Thymus (tissue), 11 donors: ENCODE measurements around the gene KIRREL3. TPM values are rescaled to one million over a fixed set of nuclear protein-coding genes. Genes with fewer than 3 reads are reported as not detected.
"Not testable (repeated sequence)": the region's sequence is repeated elsewhere in the genome, so short reads cannot be mapped to it uniquely, and the experiment has no call there.

Experiments
- DNase-seq, 9 donors: peaks; one replicate each; pipeline ENCODE4 v3.0.0-alpha.2; 2013; ENCODE audit warnings: low spot score in 9 of 9, low read depth in 6 of 9, missing footprints in 1 of 9
- H3K27ac ChIP-seq, 2 donors: one replicate each; pipeline ENCODE4 v1.5.1; 2013; ENCODE audit warnings: control low read depth in 1 of 2, low read depth in 1 of 2, low read length in 1 of 2, mild to moderate bottlenecking in 1 of 2, moderate library complexity in 1 of 2
- H3K27me3 ChIP-seq, 2 donors: one replicate each; pipeline ENCODE4 v1.5.1; 2013; ENCODE audit warnings: low read length in 1 of 2; ENCODE audit not compliant: control insufficient read depth in 2 of 2, insufficient read depth in 1 of 2
- H3K36me3 ChIP-seq, 2 donors: one replicate each; pipeline ENCODE4 v1.5.1; 2013; ENCODE audit warnings: low read length in 1 of 2, mild to moderate bottlenecking in 1 of 2, moderate library complexity in 1 of 2; ENCODE audit not compliant: control insufficient read depth in 2 of 2, insufficient read depth in 2 of 2
- H3K4me1 ChIP-seq, 2 donors: one replicate each; pipeline ENCODE4 v1.5.1; 2013; ENCODE audit warnings: low read length in 2 of 2; ENCODE audit not compliant: control insufficient read depth in 2 of 2, insufficient read depth in 2 of 2
- H3K4me3 ChIP-seq, 2 donors: one replicate each; pipeline ENCODE4 v1.5.1; 2013; ENCODE audit warnings: low read length in 2 of 2, control low read depth in 1 of 2, mild to moderate bottlenecking in 1 of 2
- H3K9me3 ChIP-seq, 2 donors: one replicate each; pipeline ENCODE4 v1.5.1; 2013; ENCODE audit warnings: low read length in 1 of 2, mild to moderate bottlenecking in 1 of 2; ENCODE audit not compliant: control insufficient read depth in 2 of 2, insufficient read depth in 1 of 2
- WGBS: extraction: QIAGEN DNeasy Blood & Tissue Kit; methylation state at CpG from one replicate; pipeline ENCODE4 v1.1.7; 2013; 5-methylcytosine and 5-hydroxymethylcytosine counted together
- polyA plus RNA-seq: library from polyadenylated mRNA; stranded (reverse); fragments of 200-250 nt; gene quantifications from one replicate; pipeline ENCODE4 v1.2.3, GENCODE V29; 2013
- total RNA-seq: library from RNA; stranded (reverse); fragments of 120-200 nt; gene quantifications from one replicate; pipeline ENCODE4 v1.2.4, GENCODE V29; 2013
- donor health status: healthy.

Gene KIRREL3
- total and polyA plus RNA-seq, 2 donors = 0.09 to 0.14 TPM

DNA sequence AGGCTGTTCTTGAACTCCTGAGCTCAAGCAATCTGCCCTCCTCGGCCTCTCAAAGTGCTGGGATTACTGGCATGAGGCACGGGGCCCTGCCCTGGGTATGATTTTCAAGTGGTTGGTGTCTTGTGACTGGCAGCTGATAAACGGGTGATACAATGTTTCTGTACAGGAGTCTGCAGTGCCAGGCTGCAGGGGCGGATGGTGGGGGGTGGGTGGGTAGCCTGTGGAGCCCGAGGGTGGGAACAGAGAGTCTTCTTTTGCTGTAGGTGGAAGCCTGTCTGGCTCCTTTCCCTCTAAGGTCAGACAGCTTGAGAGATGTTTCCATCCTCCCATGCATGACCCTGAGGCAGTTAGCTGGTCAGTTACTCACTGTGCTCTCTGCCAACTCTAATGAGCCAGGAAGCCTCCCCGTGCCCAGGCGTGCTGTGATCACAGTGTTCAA lies 605.9 kb downstream of the KIRREL3 start:
- H3K27ac ChIP-seq, DNase-seq, H3K4me3 ChIP-seq, H3K36me3 ChIP-seq, H3K9me3 ChIP-seq, H3K27me3 ChIP-seq: not testable (repeated sequence)
- peaks cover 0 to 18% of the 10 kb centered on the region in 2 donors for H3K4me1 ChIP-seq
- WGBS = 80% methylated on average over 7 of the region's 7 CpGs

DNA sequence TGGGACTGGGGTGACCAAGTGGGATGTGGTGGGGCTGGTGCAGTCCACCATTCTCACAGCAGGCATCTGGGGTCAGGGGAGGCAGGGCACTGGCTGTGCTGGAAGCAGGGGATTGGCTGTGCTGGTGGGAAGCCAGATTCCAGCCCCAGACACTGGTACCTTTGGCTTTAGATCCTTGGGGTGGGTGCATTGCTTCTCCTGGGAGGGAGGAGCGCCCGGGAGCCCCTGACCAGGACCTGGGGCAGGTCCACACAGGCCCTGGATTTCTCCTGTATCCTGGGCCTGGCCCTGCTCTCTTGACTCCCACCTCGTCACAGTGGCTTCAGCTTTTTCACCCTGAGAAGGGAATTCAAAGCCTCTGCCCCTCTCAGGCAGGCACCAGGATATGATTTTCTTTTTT lies 606.5 kb downstream of the KIRREL3 start:
- DNase-seq = no peak
- no peak overlapping the region for H3K27ac ChIP-seq

DNA sequence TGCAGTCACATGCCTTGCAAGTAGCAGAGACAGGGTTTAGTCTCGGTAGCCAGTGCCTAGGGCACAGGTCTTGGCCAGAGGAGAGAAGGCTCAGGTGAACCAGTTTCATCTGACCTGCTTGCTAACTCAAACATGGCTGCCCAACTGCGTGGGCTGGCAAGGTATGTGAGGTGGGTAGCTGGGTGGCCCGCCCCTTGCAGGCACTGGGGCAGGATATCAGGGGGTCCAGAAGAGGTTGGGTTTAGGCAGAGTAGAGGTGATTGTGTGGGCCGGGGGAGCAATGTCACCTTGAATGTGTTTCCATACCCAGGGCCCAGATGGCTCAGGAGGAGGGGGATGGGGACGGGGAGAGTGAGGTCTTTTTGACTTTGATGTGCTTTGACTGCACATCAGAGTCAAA lies 607.4 kb downstream of the KIRREL3 start:
- Histone ChIP-seq H3K9me3 (no peaks in the 10 kb centered on the region), H3K4me1 (peaks cover 0 to 18% of the 10 kb centered on the region in 2 donors), H3K36me3 (no peaks in the 10 kb centered on the region), H3K27me3 (no peaks in the 10 kb centered on the region), H3K27ac (no peak overlapping the region), H3K4me3 (no peak overlapping the region)
- no peak for DNase-seq
- 76% methylated on average over 5 of the region's 5 CpGs for WGBS

More for the DNA sequence above, 606.5 kb downstream of the KIRREL3 start:
- WGBS = 91% methylated on average over 3 of the region's 3 CpGs
- no peaks in the 10 kb centered on the region for H3K36me3 ChIP-seq
- H3K4me3 ChIP-seq = no peak overlapping the region
- no peaks in the 10 kb centered on the region for H3K9me3 ChIP-seq
- H3K27me3 ChIP-seq = no peaks in the 10 kb centered on the region
- H3K4me1 ChIP-seq = peaks cover 0 to 18% of the 10 kb centered on the region in 2 donors

DNA sequence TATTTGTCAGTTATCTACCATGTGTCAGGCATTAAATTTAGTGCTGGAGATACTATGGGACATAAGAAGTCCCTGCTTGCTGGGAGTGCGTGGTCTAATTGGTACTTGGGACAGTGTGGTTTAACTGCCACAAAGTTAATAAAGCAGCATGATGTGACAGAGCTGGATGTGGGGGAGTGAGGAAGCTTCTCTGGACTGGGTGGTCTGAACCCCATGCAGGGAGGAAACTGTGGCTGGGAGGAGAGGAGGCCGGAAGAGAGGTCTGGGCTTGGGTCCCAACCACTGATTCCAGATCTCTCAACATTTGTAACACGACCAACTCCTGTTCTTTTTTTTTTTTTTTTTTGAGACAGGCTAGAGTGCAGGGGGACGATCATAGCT lies 607.9 kb downstream of the KIRREL3 start:
- WGBS = 20% methylated on average over 4 of the region's 4 CpGs

DNA sequence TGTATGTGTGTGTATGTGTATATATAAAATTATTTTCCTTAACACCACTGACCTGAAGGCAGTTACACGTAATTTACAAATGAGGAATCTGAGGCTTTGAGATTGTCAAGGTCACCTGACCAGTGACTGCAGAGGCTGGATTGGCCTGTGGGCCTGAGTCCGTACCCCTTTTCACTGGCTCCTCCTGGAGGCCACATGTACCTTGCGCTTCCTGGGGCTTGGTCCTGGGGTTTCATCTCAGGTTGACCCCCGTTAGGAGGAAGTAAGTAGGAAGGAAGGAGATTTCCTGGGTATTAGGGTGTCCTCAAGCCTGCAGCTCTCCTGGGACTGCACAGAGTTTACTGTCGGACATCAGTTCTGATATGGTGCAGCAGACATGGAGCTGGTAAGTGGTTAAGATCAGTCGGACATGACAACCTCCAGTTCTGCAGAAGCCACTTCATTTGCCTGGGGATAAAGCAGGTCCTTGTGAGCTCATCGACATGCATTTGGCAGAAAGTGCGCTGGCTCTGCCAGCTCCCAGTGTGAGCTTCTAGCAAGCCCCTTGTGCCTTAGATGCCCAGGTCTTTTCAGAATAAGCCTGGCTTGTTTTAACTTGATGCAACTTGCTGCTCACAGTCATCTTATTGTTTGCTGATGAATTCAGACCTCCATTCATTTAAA lies 608.5 kb downstream of the KIRREL3 start:
- no peaks in the 10 kb centered on the region for H3K9me3 ChIP-seq
- 60% methylated on average over 8 of the region's 8 CpGs for WGBS
- H3K36me3 ChIP-seq = no peaks in the 10 kb centered on the region
- H3K27ac ChIP-seq = no peak overlapping the region
- DNase-seq = no peak
- peaks cover 0 to 20% of the 10 kb centered on the region in 2 donors for H3K4me1 ChIP-seq
- no peaks in the 10 kb centered on the region for H3K27me3 ChIP-seq
- H3K4me3 ChIP-seq = no peak overlapping the region

More for the DNA sequence above, 607.9 kb downstream of the KIRREL3 start:
- no peak overlapping the region for H3K4me3 ChIP-seq
- H3K4me1 ChIP-seq = peaks cover 0 to 18% of the 10 kb centered on the region in 2 donors
- no peaks in the 10 kb centered on the region for H3K27me3 ChIP-seq
- no peaks in the 10 kb centered on the region for H3K36me3 ChIP-seq
- H3K9me3 ChIP-seq = no peaks in the 10 kb centered on the region
- DNase-seq = no peak
- no peak overlapping the region for H3K27ac ChIP-seq

DNA sequence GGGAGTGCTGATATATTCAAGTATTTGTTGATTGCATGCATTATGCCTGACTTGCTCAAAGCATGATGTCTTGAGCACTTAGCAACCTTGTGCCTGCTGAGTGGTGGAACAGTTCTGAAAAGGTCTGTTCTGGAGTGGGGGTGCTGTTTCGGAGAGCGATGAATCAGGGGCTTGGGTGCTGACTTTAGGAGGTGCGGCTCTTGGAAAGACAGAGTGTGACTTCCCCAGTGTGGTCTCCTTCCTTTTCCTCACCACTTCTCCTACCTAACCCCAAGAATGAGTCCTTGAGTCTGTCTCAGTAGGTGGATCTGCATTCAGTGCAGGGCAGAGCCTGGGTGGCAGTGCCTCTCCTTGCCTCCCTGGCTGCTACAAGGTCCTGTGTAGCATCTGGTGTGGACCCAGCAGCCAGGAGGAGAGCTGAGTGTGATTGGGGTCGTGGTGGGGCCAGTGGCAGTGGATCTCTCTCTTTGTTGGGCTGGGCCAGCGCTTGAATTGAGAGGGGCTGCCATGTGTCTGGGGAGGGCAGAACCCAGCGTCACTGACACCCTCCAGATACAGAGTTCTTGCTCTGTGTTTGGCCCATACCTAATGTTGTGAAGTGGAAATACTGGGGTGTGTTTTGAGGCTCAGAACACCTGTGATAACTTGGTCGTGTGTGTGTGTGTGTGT lies 609.1 kb downstream of the KIRREL3 start:
- Histone ChIP-seq H3K4me3 (no peak overlapping the region), H3K9me3 (no peaks in the 10 kb centered on the region), H3K27ac (no peak overlapping the region), H3K36me3 (no peaks in the 10 kb centered on the region), H3K4me1 (peaks cover 0 to 26% of the 10 kb centered on the region in 2 donors), H3K27me3 (no peaks in the 10 kb centered on the region)
- WGBS = 74% methylated on average over 7 of the region's 7 CpGs
- DNase-seq = no peak

DNA sequence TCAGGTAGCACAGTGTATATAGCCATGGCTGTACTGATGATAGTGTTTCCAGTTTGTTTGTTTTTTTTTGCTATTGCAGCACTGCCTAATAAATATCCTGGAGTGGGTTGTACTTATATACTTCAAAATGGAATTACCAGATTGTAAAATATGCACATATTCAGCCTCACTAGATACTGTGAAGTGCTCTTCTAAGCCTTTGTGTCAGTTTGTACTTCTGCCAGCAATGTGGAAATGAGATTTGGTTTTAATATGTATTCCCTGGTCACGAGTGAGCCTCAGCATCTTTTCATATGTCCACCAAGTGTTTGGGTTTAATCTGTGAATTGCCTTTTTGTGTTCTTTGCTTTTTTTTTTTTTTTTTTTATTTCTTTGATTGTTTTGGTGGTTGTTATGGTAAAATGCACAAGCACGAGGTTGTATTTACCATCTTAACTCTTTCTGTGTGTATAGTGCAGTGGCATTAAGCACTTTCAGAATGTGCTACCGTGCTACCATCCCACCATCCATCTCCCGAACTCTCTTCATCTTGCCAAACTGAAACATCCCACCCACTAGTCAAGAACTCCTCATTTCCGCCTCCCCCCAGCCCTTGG lies 610.2 kb downstream of the KIRREL3 start:
- Histone ChIP-seq H3K4me1 (peaks cover 0 to 31% of the 10 kb centered on the region in 2 donors), H3K27me3 (no peaks in the 10 kb centered on the region), H3K36me3 (no peaks in the 10 kb centered on the region), H3K4me3 (no peak overlapping the region), H3K9me3 (no peaks in the 10 kb centered on the region), H3K27ac (no peak overlapping the region)
- no peak for DNase-seq
- 83% methylated on average over 5 of the region's 5 CpGs for WGBS

DNA sequence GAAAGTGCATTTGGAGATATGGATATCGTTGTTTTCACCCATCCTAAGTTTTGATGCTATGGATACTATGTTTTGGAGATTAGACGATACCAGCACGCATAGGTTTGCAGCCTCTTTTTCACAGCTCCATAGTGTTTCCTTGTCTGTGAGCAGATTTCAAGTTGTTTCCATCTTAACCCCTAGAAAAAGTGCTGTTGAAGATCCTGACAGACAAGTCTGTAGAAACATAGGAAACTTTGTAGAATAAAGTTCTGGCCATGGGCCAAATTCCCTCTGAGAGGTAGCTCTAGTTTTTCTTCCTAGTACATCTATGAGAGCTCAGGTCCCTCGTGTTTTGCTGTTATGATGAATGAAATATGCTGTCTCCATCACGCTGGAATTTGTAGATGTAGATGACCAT lies 612.7 kb downstream of the KIRREL3 start:
- Histone ChIP-seq H3K36me3 (no peaks in the 10 kb centered on the region), H3K4me1 (peaks cover 0 to 27% of the 10 kb centered on the region in 2 donors), H3K27me3 (no peaks in the 10 kb centered on the region), H3K4me3 (no peak overlapping the region), H3K9me3 (no peaks in the 10 kb centered on the region), H3K27ac (no peak overlapping the region)
- 92% methylated on average over 5 of the region's 5 CpGs for WGBS
- no peak for DNase-seq

DNA sequence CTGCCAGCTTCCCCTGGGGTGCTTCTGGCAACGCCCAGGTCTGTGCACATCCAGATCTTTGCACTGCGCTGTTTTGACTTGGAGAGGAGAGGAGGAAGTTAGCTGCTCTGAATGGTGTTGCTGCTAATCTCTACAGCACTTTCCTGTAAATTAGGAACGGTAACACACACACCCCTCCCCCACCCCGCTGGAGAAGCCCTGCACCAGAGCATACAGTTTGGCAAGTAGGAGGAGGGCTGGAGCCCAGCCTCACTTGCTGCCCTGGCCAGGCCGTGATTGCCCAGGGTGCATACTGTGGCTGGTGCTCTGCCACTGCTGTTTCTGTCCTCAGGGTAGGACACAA lies 613.9 kb downstream of the KIRREL3 start:
- DNase-seq = not testable (repeated sequence)

More for the DNA sequence above, 613.9 kb downstream of the KIRREL3 start:
- not testable (repeated sequence) for H3K36me3 ChIP-seq, H3K27me3 ChIP-seq, H3K27ac ChIP-seq, H3K4me3 ChIP-seq, H3K9me3 ChIP-seq
- WGBS = 11% methylated on average over 5 of the region's 5 CpGs
- H3K4me1 ChIP-seq = peaks cover 0 to 16% of the 10 kb centered on the region in 2 donors
